K562 (cell line): ENCODE measurements around the gene SRCAP. TPM values are rescaled to one million over a fixed set of nuclear protein-coding genes. Genes with fewer than 3 reads are reported as not detected.

Experiments used
- ASH1L ChIP-seq: fragments of 450-650 bp; IDR thresholded peaks from 2 replicates; pipeline ENCODE4 v1.6.1; 2018; ENCODE audit warnings: borderline replicate concordance, mild to moderate bottlenecking, low read depth; ENCODE audit not compliant: partially characterized antibody
- CBX8 ChIP-seq: fragments of 200-600 bp; sonication (generic); IDR thresholded peaks from 2 replicates; pipeline ENCODE4 v1.6.1; 2012; ENCODE audit warnings: borderline replicate concordance, mixed run types, low read depth, mild to moderate bottlenecking, moderate library complexity, mixed read lengths, low read length, control low read depth, inconsistent platforms; ENCODE audit not compliant: poor library complexity, severe bottlenecking; ENCODE audit errors: extremely low read depth
- FOXO4 ChIP-seq: fragments of 450-650 bp; formaldehyde crosslinking; IDR thresholded peaks from 2 replicates; pipeline ENCODE4 v1.4.0; 2020; ENCODE audit warnings: mild to moderate bottlenecking, moderate library complexity
- HMG20B ChIP-seq: fragments of 250-450 bp; sonication (Bioruptor Pico); IDR thresholded peaks from 2 replicates; pipeline ENCODE4 v1.5.0; 2021; ENCODE audit warnings: mild to moderate bottlenecking
- HNRNPLL ChIP-seq: fragments of 200-400 bp; formaldehyde crosslinking; IDR thresholded peaks from 2 replicates; pipeline ENCODE4 v1.6.1; 2017; ENCODE audit warnings: low read length, low read depth, mild to moderate bottlenecking; ENCODE audit not compliant: poor library complexity, severe bottlenecking
- KAT7 ChIP-seq: sonication (generic); formaldehyde crosslinking; IDR thresholded peaks from 2 replicates; pipeline ENCODE4 v1.8.0; 2022; ENCODE audit warnings: missing genetic modification reagents, mild to moderate bottlenecking, borderline replicate concordance
- MBD2 ChIP-seq: sonication (generic); IDR thresholded peaks from 2 replicates; pipeline ENCODE4 v1.6.1; 2016; ENCODE audit warnings: low read depth, borderline replicate concordance
- REST ChIP-seq, 2 experiments: fragments of 450-650 bp; formaldehyde crosslinking in 1 of 2; IDR thresholded peaks; 2 replicates each; pipeline versions ENCODE4 v1.4.0 to v1.6.1; 2014 to 2020; ENCODE audit warnings: mild to moderate bottlenecking in 2 of 2, borderline replicate concordance in 1 of 2, low read depth in 1 of 2
- ZNF133 ChIP-seq: fragments of 250-450 bp; sonication (Bioruptor Pico); IDR thresholded peaks from 2 replicates; pipeline ENCODE4 v1.4.0; 2020; ENCODE audit warnings: mild to moderate bottlenecking
- ZNF165 ChIP-seq: fragments of 250-450 bp; sonication (Bioruptor Pico); IDR thresholded peaks from 2 replicates; pipeline ENCODE4 v1.4.0; 2020; ENCODE audit warnings: borderline replicate concordance
- ZNF586 ChIP-seq: fragments of 450-650 bp; formaldehyde crosslinking; conservative IDR thresholded peaks from 2 replicates; pipeline ENCODE4 v1.4.0; 2020; ENCODE audit warnings: mild to moderate bottlenecking, moderate library complexity
- ZNF696 ChIP-seq: fragments of 250-450 bp; sonication (Bioruptor Pico); conservative IDR thresholded peaks from 2 replicates; pipeline ENCODE4 v1.4.0; 2020; ENCODE audit warnings: mild to moderate bottlenecking, moderate library complexity
- polyA plus RNA-seq, 8 experiments: library from polyadenylated mRNA; depleted of rRNA in 4 of 8; stranded (reverse) in 5 of 8; unstranded in 3 of 8; fragments of >200 nt; fragmentation: Nextera tagmentation in 2 of 8; fragmentation: Illumina TruSeq in 1 of 8; extraction: Ambion mirVana in 2 of 8; extraction: Trizol in 1 of 8; gene quantifications; 2 replicates each; pipeline versions ENCODE4 v1.2.1 to v1.2.3, GENCODE V29; 2011 to 2014; ENCODE audit warnings: inconsistent platforms in 1 of 8, missing spikeins in 1 of 8
- total RNA-seq, 7 experiments: library from RNA; depleted of rRNA in 6 of 7; stranded (reverse); fragments of >200 nt in 6 of 7; fragmentation: Illumina TruSeq in 2 of 7; extraction: Trizol in 2 of 7; gene quantifications; 2 replicates each; pipeline versions ENCODE4 v1.2.1 to v1.2.3, GENCODE V29; 2011 to 2021; ENCODE audit warnings: low replicate concordance in 1 of 7
- TF ChIP-seq, protein P1 (sequence below): sonication (generic); formaldehyde crosslinking; IDR thresholded peaks from 2 replicates; pipeline ENCODE4 v1.8.1; 2023; ENCODE audit warnings: mild to moderate bottlenecking, missing genetic modification reagents

SRCAP gene
- total and polyA plus RNA-seq, 9 of the 15 experiments (the other 6 are each of a cell fraction or from before 2014, with no cell fraction given), result 0.21 to 62.6 (median 5.8) TPM

DNA sequence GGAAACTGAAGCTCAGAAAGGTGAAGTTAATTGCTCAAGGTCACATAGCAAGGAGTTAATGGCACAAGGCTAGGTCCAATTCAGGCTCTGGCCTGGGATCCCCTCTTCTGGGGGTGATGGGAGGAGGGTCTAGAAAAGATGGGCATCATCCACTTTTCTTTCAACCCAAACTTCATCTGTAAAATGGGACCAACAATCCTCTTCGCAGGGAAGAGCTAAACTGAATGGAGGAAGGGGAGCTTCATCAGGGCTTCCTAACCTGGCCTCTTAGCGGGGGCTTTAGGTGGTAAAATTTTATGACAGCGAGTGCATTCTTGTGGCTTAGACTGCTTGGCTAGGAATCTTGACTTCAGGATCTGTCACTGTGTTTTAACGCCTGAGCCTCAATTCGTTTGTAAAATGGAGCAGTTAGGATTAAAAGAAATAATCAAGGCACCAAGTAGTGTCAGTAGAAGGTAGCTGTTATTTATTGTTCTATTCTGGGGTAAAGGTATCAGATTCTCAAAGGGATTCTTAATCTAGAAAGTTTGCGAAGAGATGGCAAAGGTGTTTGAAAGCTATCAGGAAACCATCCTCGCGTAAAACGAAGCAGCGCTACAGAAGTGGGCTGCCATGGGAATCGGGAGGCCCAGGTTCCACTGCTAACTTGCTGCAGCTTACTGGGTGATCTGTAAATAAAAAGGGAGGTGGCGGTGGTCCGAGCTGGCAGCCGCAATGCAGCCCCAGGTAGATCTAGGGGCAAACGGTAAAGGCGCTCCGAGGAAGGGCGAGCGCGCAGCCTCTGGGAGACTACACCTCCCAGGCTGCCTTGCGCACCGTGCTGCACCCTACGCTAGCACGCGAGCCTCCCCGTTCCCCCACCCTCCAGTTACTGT lies 1.5 kb upstream of the SRCAP start (continued):
- TF ChIP-seq REST (IDR thresholded peaks at IDR 0.05; ENCODE audit: borderline replicate concordance), result no peak
- TF ChIP-seq REST (CRISPR knock-in tag; IDR thresholded peaks at IDR 0.05; ENCODE audit: low read depth), result no peak
- TF ChIP-seq ZNF165 (CRISPR knock-in tag), result no peak
- TF ChIP-seq KAT7 (CRISPR knock-in tag), result 0 out of 2 replicates have a peak, but pooled peaks have one; percentile 4
- TF ChIP-seq, protein P1, sequence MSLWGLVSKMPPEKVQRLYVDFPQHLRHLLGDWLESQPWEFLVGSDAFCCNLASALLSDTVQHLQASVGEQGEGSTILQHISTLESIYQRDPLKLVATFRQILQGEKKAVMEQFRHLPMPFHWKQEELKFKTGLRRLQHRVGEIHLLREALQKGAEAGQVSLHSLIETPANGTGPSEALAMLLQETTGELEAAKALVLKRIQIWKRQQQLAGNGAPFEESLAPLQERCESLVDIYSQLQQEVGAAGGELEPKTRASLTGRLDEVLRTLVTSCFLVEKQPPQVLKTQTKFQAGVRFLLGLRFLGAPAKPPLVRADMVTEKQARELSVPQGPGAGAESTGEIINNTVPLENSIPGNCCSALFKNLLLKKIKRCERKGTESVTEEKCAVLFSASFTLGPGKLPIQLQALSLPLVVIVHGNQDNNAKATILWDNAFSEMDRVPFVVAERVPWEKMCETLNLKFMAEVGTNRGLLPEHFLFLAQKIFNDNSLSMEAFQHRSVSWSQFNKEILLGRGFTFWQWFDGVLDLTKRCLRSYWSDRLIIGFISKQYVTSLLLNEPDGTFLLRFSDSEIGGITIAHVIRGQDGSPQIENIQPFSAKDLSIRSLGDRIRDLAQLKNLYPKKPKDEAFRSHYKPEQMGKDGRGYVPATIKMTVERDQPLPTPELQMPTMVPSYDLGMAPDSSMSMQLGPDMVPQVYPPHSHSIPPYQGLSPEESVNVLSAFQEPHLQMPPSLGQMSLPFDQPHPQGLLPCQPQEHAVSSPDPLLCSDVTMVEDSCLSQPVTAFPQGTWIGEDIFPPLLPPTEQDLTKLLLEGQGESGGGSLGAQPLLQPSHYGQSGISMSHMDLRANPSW, result peak; percentile 80; the same call in 1 of the 2 replicates
- no peak for TF ChIP-seq CBX8
- no peak for TF ChIP-seq FOXO4 (CRISPR knock-in tag)
- no peak for TF ChIP-seq ZNF133 (CRISPR knock-in tag)
- TF ChIP-seq HNRNPLL, result peak; percentile 70
- no peak for TF ChIP-seq ASH1L
- TF ChIP-seq ZNF586 (CRISPR knock-in tag), result no peak
- TF ChIP-seq ZNF696, result no peak
- TF ChIP-seq HMG20B (CRISPR knock-in tag), result no peak
- no peak for TF ChIP-seq MBD2
